ENCODE data around the gene GMNC.
A peak's percentile ranks its signal among the peaks of the same experiment; 100 is the strongest.

GMNC gene

DNA sequence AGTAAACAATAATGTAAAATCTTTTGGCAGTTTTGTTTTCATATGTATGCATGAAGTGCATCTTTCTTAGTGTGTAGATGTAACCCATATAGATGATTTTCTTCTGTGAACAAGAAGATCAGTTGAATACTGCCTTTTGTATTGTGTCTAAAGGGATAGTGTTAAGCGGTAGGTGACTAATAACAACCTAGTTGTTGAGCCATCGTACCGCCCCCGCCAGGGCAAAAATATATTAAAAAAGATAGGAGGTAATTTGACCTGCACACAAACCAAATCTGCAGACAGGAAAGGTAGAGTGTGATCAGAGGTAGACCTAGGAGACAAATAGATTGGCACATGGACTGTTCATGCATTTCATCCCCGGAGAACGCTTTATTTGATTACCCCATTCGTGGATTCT is 3.3 kb upstream of the GMNC start:
- DNase-seq (ENCODE audit: low read depth) = no peak
- H3K4me3 ChIP-seq (ENCODE audit: low read depth, low read length) = no peak overlapping the region
- no peak for TF ChIP-seq CTCF (IDR thresholded peaks at IDR 0.05; ENCODE audit: low read depth, low read length, missing control alignments)

GRCh38 chr3:190865419-190865818 is 2.9 kb upstream of the GMNC start:
- TF ChIP-seq CTCF (IDR thresholded peaks at IDR 0.05; ENCODE audit: low read depth, low read length, missing control alignments) = no peak
- no peak overlapping the region for H3K4me3 ChIP-seq (ENCODE audit: low read depth, low read length)
- no peak for DNase-seq (ENCODE audit: low read depth)

DNA sequence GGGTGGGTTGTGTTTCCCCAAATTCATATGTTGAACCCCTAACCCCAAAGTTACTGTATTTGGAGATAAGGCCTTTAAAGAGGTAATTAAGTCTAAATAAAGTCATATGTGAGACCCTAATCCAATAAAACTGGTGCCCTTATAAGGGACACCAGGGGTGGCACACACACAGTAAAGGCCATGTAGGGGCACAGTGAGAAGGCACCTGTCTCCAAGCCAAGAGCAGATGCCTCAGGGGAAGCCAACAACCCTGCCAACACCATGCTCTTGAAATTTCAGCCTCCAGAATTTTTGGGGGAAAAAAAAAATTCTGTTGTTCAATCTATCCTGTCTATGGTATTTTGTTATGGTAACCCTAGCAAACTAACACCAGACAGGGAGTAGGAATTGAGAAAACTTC is 1.5 kb upstream of the GMNC start:
- TF ChIP-seq CTCF (IDR thresholded peaks at IDR 0.05; ENCODE audit: low read depth, low read length, missing control alignments) = no peak
- no peak for DNase-seq (ENCODE audit: low read depth)
- no peak overlapping the region for H3K4me3 ChIP-seq (ENCODE audit: low read depth, low read length)

GRCh38 chr3:190863119-190863465 is 598 bp upstream of the GMNC start:
- H3K4me3 ChIP-seq (ENCODE audit: low read depth, low read length) = peak overlapping the region; percentile 11
- DNase-seq (ENCODE audit: low read depth) = no peak
- TF ChIP-seq CTCF (IDR thresholded peaks at IDR 0.05; ENCODE audit: low read depth, low read length, missing control alignments) = no peak

DNA sequence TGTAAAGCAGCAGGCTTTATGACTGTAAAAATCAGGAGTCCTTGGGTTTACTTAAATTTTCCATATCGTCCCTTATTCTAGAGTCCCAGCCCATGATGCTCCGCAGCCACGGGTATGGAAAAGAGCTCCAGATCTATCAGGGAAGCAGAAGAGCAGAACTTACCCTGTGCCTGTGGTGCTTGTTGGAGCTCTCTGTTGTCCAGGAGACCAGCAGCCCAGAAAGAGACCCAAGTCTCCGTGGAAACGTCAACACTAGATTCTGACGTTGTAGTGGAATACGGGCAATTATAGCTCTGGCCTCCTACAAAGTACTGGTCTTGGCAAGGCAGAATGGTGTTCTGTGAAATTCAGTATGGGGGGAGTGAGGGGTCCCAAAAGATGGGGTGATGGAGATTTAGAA is 2.0 kb downstream of the GMNC start:
- no peak overlapping the region for H3K4me3 ChIP-seq (ENCODE audit: low read depth, low read length)
- no peak for DNase-seq (ENCODE audit: low read depth)
- TF ChIP-seq CTCF (IDR thresholded peaks at IDR 0.05; ENCODE audit: low read depth, low read length, missing control alignments) = no peak

GRCh38 chr3:190855151-190855550 is 7.3 kb downstream of the GMNC start:
- no peak for DNase-seq (ENCODE audit: low read depth)
- TF ChIP-seq CTCF (IDR thresholded peaks at IDR 0.05; ENCODE audit: low read depth, low read length, missing control alignments) = no peak
- H3K4me3 ChIP-seq (ENCODE audit: low read depth, low read length) = no peak overlapping the region

GRCh38 chr3:190854062-190854461 is 8.4 kb downstream of the GMNC start:
- no peak for TF ChIP-seq CTCF (IDR thresholded peaks at IDR 0.05; ENCODE audit: low read depth, low read length, missing control alignments)
- no peak for DNase-seq (ENCODE audit: low read depth)
- H3K4me3 ChIP-seq (ENCODE audit: low read depth, low read length) = no peak overlapping the region

Data from GM12864 (cell line).